Smooth muscle cell of the brain vasculature (primary cell): ENCODE results near the gene LDLRAD3.

Experiments used
- DNase-seq: peaks from one replicate; pipeline ENCODE4 v3.0.0-alpha.2; 2012; ENCODE audit warnings: low read depth, low spot score

LDLRAD3 gene

DNA sequence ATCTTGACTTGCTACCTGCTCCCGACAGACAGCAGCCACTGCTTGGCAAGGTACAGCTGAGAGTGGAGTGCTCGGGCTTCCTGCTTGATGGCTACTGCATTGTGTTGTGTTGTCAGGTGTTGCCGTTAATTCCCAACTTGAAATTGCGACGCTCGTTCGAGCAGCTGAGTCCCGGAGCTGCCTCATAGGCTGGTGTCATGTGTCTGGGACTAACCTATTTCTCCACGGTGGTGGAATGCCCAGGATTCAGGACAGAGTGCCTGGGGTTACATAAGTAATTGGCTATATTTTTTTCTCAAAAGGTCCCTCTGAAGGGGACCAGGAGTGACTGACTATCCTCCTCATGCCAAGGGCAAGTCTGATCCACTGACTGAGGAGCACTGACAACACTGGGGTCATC lies 326.8 kb downstream of the LDLRAD3 start:
- DNase-seq: no peak

DNA sequence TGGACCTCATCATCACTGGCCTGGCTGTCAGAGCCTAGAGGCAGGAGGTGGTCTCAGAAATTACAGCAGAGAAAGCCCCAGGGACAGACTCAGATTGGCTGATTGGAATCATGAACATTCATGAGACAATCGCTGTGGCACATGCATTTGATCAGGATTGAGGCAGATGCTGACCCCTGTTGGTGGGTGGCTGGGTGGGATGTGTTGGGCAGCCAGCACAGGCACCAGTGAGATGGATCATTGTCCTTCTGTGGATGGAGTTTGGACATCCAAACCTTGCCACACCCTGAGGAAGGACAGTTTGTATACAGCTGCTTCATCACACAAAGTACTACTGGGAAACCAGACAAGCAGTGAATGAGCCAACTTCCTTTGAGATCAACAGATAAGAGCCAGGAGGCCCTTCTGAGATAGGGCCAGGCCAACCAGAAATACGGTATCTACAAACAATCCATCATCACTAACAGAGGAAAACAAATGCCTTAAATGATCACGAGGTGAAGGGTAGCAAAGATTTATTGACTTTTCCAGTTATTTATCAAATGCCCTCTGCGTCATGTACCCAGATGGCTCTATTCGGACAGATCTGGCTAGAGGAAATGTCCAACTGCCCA lies 328.0 kb downstream of the LDLRAD3 start:
- no peak for DNase-seq

DNA sequence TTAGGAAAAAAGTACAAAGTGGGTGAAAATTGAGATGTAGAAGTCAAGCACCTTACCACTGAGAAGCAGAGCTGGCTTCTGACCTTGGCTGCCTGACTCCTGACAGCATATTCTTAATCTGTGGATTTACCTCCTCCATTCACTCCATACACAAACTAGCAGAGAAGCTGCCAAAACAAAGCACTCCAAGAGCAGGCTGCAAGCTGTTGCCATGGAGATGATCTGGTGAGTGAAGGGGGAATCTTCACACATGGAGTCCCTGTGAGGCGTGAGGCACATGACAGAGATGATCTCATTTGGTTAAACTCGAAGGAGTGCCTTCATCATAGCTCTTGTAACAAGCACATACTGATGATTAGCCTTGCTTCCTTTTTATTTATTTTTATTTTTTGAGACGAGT lies 329.2 kb downstream of the LDLRAD3 start:
- DNase-seq: no peak

DNA sequence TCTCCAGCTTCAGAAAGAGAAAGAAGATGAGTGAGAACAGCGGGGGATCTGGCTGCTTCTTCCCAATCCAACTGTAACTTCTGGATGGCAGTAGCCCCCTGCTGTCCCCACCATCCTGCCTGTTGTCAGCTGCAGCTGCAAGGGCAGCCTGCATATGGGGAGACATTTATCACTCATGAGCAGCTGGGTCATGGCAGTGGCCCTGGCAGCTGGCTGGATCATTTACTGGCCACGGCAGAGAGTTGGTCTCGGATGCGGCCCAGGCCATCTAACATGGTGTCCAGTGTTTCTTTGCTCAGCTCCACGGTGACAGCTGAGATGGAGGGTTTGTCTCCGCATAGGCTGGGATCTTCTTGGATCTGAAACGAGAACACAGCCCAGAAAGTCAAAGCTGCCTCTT lies 330.6 kb downstream of the LDLRAD3 start:
- no peak for DNase-seq

DNA sequence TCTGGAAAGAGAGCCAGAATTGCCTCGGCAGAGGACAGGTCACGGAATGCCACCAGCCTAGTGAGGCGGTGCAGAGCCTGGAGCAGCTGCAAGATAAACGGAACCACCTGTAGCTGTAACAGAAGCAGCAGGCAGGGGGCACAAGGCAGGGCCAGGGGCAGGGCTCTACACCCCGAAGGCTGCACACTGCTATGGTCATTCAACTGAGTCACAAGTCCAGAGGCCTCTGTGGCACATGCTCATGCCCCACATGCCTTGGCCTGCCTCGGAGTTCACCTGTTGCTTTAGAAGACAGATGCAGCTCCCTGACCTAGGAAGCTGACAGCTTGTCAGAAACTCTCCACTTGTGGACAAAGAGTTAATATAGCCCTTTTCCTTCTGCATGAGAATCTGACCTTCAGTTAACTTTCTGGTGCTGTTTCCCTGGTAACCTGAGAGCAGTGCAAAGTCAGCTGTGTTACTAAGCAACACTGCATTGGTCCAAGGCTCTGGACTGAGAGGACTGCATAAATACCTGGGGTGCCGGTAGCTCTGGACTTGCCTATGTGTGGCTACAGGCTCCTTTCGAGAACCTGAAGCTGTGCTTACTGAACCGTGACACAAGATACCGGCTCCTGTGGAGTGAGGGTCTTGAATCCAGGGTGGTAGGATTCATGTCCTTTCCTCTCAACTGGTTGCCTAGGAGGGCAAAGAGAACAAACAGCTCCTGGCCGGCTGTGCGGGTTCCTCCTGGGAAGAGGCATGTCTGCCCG lies 334.8 kb downstream of the LDLRAD3 start:
- DNase-seq: no peak

DNA sequence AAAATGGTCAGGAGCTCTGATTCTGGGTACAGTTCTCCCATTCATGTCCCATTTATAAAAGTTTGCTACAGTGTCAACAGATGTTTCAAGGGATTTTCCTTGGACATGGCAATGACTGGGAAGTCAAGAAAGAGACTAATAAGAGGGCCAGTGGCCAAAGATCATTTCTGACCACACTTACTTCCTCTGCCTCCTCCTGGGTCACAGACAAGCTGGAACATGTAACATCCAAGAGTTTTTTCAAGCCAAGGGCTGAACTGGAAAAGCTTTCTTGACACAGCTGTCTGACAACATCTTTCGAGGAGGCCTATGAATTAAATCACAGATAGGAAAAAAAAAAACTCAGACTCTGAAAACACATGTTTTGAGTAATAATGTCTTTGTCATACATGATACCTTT lies 336.7 kb downstream of the LDLRAD3 start:
- no peak for DNase-seq
